Heart right ventricle (tissue), 16 donors: ENCODE measurements around the gene PMVK. TPM values are rescaled to one million over a fixed set of nuclear protein-coding genes. Genes with fewer than 3 reads are reported as not detected.

Experiments
- ATAC-seq, 8 donors: fragments of 200-7000 bp; cut with Tn5 transposase; one replicate each; pipeline ENCODE4 v1.9.1; 2020; ENCODE audit warnings: mild to moderate bottlenecking in 8 of 8, moderate library complexity in 8 of 8, moderate number of reproducible peaks in 1 of 8
- DNase-seq, 2 donors: peaks; one replicate each; pipeline ENCODE4 v3.0.0-alpha.2; 2020
- H3K27ac ChIP-seq, 10 donors: fragments of 200-600 bp; sonication (generic) in 2 of 10; one replicate each; pipeline versions ENCODE4 v1.5.0 to v1.8.0; 2020 to 2022; ENCODE audit warnings: mild to moderate bottlenecking in 3 of 10
- H3K27me3 ChIP-seq, 7 donors: fragments of 200-600 bp; one replicate each; pipeline ENCODE4 v1.8.0; 2021 to 2022; ENCODE audit warnings: mild to moderate bottlenecking in 2 of 7
- H3K36me3 ChIP-seq, 9 donors: fragments of 200-600 bp; sonication (generic) in 1 of 9; one replicate each; pipeline versions ENCODE4 v1.5.0 to v1.8.0; 2020 to 2022; ENCODE audit warnings: mild to moderate bottlenecking in 2 of 9
- H3K4me1 ChIP-seq, 9 donors: fragments of 200-600 bp; sonication (generic) in 1 of 9; one replicate each; pipeline versions ENCODE4 v1.5.0 to v1.8.0; 2020 to 2022; ENCODE audit warnings: mild to moderate bottlenecking in 4 of 9
- H3K4me3 ChIP-seq, 10 donors: fragments of 200-600 bp; sonication (generic) in 2 of 10; one replicate each; pipeline versions ENCODE4 v1.5.0 to v1.8.0; 2020 to 2022; ENCODE audit warnings: mild to moderate bottlenecking in 7 of 10, moderate library complexity in 2 of 10
- H3K9me3 ChIP-seq, 11 donors: fragments of 200-600 bp in 10 of 11; sonication (generic) in 2 of 11; one replicate each; pipeline versions ENCODE4 v1.5.0 to v1.8.0; 2013 to 2022; ENCODE audit warnings: mild to moderate bottlenecking in 2 of 11, control low read depth in 1 of 11, moderate library complexity in 1 of 11
- WGBS, 2 donors: extraction: QIAGEN DNeasy Blood & Tissue Kit; methylation state at CpG; one replicate each; pipeline ENCODE4 v1.1.7; 2013; ENCODE audit warnings: inconsistent platforms in 1 of 2; 5-methylcytosine and 5-hydroxymethylcytosine counted together
- intact Hi-C, 10 donors: fragments of 100-400 bp; cut with DNase I; formaldehyde crosslinking; loops; one replicate each; pipeline versions ENCODE4 v1.11.1 to v1.14.2; 2022
- polyA plus RNA-seq, 2 donors: library from polyadenylated mRNA; stranded (reverse); fragments of 200-250 nt; gene quantifications; one replicate each; pipeline ENCODE4 v1.2.3, GENCODE V29; 2013
- total RNA-seq, 10 donors: library from RNA; stranded (reverse); fragmentation: NEBNext Ultra II Directional in 3 of 10; extraction: Animal tissue kit (Norgen Biotek cat#: 25700) in 3 of 10; gene quantifications; one replicate each; pipeline versions ENCODE4 v1.2.1 to v1.2.4, GENCODE V29; 2021 to 2023
- TF ChIP-seq, protein P1 (sequence below), 9 donors: fragments of 200-600 bp; sonication (generic) in 2 of 9; IDR thresholded peaks; one replicate each; pipeline versions ENCODE4 v1.5.0 to v1.8.0; 2021 to 2022; ENCODE audit warnings: antibody characterized with exemption in 9 of 9, mild to moderate bottlenecking in 5 of 9, moderate library complexity in 1 of 9
- donor health status: Arrhythmogenic right ventricular cardiomyopathy.
- donor health status: ischemic (EF 13 %, LVEDD 7.1; RV severe dilation, severe dysfunction).
- donor health status: healthy with polysubstance abuse.
- donor health status: DM: no; HTN: yes; CAD: no.
- donor health status: DM: no; HTN: no; CAD: no.
- donor health status: ischemic (EF 25% LVEDD 6.9; RV normal size, moderate dysfunction).
- donor health status: ischemic (EF 25% LVEDD 5.7; RV mildly dilated, moderate dysfunction).
- donor health status: healthy.
- donor health status: DM: yes; HTN: yes; CAD: no.
- donor health status: Ischemic cardiomyopathy.
- donor health status: ischemic (EF 35%, LVEDD 5.7; RV mildly dilated, moderate dysfunction).
- donor health status: nonischemic (EF 11% LVEDD 7.7; RV severe dilation, severe dysfunction).
- donor health status: DM: yes; HTN: yes; CAD: no.
- donor health status: PGD.
- donor health status: ischemic (EF 29% LVEDD 5.4; RV normal size, mild dysfunction).
- donor health status: nonischemic (EF 23%, LVEDD 6.1; RV moderate dilation, normal function).

Gene PMVK
- total and polyA plus RNA-seq, 12 donors = 29.9 to 66.4 (median 40.5) TPM

DNA sequence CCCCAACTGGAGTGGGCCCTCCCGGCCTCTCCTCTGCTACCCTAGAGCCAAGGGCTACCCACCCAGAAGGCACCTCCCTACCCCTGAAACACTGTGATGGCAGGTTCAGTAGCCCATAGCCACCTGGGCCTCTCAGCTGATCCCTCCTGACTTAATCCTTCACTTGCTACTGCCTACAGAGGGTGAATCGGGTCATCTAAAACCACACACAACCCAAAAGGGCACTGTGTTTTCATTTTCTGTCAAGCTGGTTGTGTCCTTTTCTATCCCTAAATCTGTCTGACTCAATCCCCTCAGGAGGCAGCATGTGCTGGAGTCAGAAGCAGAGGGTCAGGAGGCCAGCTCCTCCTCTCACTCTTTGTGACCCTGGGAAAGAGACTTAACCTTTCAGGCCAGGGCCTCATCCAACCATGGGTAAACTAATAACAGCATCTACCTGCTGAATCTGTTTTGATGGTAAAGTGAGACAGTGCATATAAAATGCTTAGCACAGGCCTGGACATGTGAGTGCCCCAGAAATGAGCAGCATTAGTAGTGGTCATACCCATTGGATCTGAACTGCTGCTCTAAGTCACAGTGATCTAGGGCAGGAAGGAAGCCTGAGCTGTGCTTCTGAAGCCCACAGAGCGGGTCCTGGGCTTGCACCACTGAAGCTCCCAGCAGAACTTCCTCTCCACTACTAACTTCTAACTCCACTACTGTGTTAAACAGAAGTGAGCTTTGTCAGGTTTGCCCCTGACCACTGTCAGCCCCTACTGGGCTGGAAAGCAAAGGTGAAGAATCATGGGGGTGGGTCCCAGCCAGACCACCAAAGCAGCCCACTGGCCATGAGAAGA, 11.0 kb downstream of the PMVK start:
- peaks cover 0 to 84% (median 32%) of the 10 kb centered on the region in 9 donors for H3K36me3 ChIP-seq
- intact Hi-C loops = no loop called here
- no peaks in the 10 kb centered on the region for H3K9me3 ChIP-seq
- no peak overlapping the region for H3K27ac ChIP-seq
- ATAC-seq (peak in 2 of 8 donors; percentile 12 to 13), DNase-seq (no peak)
- WGBS, 2 donors = 89 to 91% methylated on average over 3 of the region's 3 CpGs
- TF ChIP-seq, protein P1, sequence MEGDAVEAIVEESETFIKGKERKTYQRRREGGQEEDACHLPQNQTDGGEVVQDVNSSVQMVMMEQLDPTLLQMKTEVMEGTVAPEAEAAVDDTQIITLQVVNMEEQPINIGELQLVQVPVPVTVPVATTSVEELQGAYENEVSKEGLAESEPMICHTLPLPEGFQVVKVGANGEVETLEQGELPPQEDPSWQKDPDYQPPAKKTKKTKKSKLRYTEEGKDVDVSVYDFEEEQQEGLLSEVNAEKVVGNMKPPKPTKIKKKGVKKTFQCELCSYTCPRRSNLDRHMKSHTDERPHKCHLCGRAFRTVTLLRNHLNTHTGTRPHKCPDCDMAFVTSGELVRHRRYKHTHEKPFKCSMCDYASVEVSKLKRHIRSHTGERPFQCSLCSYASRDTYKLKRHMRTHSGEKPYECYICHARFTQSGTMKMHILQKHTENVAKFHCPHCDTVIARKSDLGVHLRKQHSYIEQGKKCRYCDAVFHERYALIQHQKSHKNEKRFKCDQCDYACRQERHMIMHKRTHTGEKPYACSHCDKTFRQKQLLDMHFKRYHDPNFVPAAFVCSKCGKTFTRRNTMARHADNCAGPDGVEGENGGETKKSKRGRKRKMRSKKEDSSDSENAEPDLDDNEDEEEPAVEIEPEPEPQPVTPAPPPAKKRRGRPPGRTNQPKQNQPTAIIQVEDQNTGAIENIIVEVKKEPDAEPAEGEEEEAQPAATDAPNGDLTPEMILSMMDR (IDR thresholded peaks at IDR 0.05) = no peak
- peaks cover 0 to 7% (median 0%) of the 10 kb centered on the region in 9 donors for H3K4me1 ChIP-seq
- H3K4me3 ChIP-seq = no peak overlapping the region
- H3K27me3 ChIP-seq = no peaks in the 10 kb centered on the region

DNA sequence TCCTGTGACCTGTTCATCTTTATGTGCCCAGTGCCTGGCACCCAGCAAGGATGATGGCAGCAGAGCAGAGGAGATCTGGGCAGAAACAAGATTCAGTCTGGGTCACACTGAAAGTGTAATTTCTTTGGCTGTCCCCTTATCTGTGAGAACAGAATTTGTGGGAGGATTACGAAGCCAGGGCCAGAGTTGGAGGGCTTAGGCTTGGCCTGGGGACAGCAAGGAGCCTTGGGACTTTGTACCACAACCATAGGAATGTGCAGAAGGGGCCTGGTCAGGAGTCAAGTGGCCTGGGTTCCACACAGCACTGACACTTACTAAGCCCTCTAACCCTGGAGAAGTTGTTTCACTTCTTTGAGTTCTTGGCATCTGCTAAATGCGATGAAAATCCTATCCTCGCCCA, 12.8 kb downstream of the PMVK start:
- intact Hi-C loops = no loop called here
- TF ChIP-seq, protein P1 (IDR thresholded peaks at IDR 0.05) = no peak
- H3K27me3 ChIP-seq = no peaks in the 10 kb centered on the region
- H3K36me3 ChIP-seq = peaks cover 0 to 82% (median 27%) of the 10 kb centered on the region in 9 donors
- H3K4me1 ChIP-seq = peaks cover 0 to 7% (median 0%) of the 10 kb centered on the region in 9 donors
- no peak for ATAC-seq
- H3K27ac ChIP-seq = no peak overlapping the region
- 93 to 98% methylated on average over 3 of the region's 3 CpGs for WGBS, 2 donors
- no peak overlapping the region for H3K4me3 ChIP-seq
- DNase-seq = no peak
- no peaks in the 10 kb centered on the region for H3K9me3 ChIP-seq

DNA sequence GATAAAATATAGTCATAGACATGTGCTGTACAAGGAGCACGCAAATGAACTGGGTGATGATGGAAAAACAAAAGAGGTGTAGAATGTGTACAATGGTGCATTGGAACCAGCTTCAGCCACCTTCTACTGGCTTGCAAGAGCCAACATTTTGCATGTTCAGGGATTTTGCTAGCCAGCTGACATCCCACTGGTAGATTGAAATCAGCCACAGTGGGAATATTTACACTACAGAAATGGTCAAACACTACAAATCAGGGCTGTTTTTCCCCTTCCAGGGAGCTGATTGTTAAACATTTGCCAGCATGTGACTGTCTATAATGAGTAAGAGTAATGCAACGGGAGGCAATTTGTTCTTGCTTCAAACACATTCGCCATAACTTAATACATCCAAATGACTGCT, 23.2 kb downstream of the PMVK start:
- Histone ChIP-seq H3K4me3 (no peak overlapping the region), H3K9me3 (peaks cover 0 to 7% (median 0%) of the 10 kb centered on the region in 11 donors), H3K36me3 (no peaks in the 10 kb centered on the region), H3K4me1 (peaks cover 0 to 21% (median 5%) of the 10 kb centered on the region in 9 donors), H3K27me3 (no peaks in the 10 kb centered on the region), H3K27ac (peak overlapping the region in 1 of 10 donors; percentile 54)
- ATAC-seq = no peak
- DNase-seq = no peak
- 72 to 78% methylated on average over 3 of the region's 3 CpGs for WGBS, 2 donors
- TF ChIP-seq, protein P1 (IDR thresholded peaks at IDR 0.05) = no peak
- intact Hi-C loops = no loop called here

DNA sequence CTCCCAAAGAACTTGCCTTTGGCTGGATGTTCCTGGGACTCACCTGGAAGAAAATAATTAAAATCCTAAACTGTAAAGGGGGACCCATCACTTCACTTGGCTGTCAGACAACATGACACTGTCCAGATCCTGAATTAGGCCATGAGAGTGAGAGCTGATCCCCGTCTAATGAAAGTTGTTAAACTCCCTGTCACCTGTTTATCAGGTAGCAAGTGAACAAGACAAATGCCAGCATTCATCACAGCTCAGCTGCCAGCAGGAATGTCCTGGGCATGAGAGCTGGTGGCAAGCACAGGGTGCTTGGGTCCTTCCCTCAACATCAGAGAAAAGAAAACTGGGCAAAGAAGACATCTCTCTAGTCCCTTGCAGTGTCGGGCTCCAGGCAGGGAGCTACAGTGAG, 23.8 kb downstream of the PMVK start:
- Histone ChIP-seq H3K27ac (peak overlapping the region in 3 of 10 donors; percentile 41 to 58 (median 54)), H3K36me3 (no peaks in the 10 kb centered on the region), H3K4me1 (peaks cover 0 to 21% (median 5%) of the 10 kb centered on the region in 9 donors), H3K9me3 (peaks cover 0 to 11% (median 0%) of the 10 kb centered on the region in 11 donors), H3K27me3 (no peaks in the 10 kb centered on the region), H3K4me3 (no peak overlapping the region)
- WGBS, 2 donors = 41 to 57% methylated on average over 2 of the region's 2 CpGs
- TF ChIP-seq, protein P1 (IDR thresholded peaks at IDR 0.05) = no peak
- ATAC-seq = peak; percentile 62 to 82 (median 71)
- intact Hi-C loops = loop anchor here in 1 of 10 donors (1.0 kb wide), 1 partner anchor 24 kb away; the partner anchor contains the start of gene PMVK
- DNase-seq = peak in 1 of 2 donors; percentile 44
